ENCODE measurements around the gene LRP5. TPM values are rescaled to one million over a fixed set of nuclear protein-coding genes. Genes with fewer than 3 reads are reported as not detected.

The LRP5 gene
- total RNA-seq, 2 experiments from 2014 or later = 2.0 to 2.9 TPM

GRCh38 chr11:68403831-68404230, 91.4 kb downstream of the LRP5 start:
- no peaks in the 10 kb centered on the region for H3K36me3 ChIP-seq (ENCODE audit: insufficient read depth, low read length)
- Mint-ChIP-seq H3K9me3 (no peaks in the 10 kb centered on the region), H3K4me1 (ENCODE audit: low read depth) (no peaks in the 10 kb centered on the region), H3K4me3 (no peak overlapping the region), H3K27ac (no peak overlapping the region), H3K27me3 (no peaks in the 10 kb centered on the region), H3K36me3 (ENCODE audit: low read depth) (no peaks in the 10 kb centered on the region)
- H3K4me1 ChIP-seq (ENCODE audit: insufficient read depth, low read length) = no peaks in the 10 kb centered on the region
- TF ChIP-seq CTCF (IDR thresholded peaks at IDR 0.05) = no peak
- DNase-seq = no peak
- no peaks in the 10 kb centered on the region for H3K27me3 ChIP-seq (ENCODE audit: control insufficient read depth in 1 of 2, insufficient read depth in 2 of 2, low read length in 2 of 2)
- no peak overlapping the region for H3K27ac ChIP-seq (ENCODE audit: low read depth in 1 of 2, low read length in 2 of 2)
- H3K4me3 ChIP-seq (ENCODE audit: low read length) = no peak overlapping the region
- intact Hi-C loops (cut with DNase I, micrococcal nuclease) = no loop called here
- ATAC-seq (ENCODE audit: poor library complexity) = no peak
- ChIA-PET POLR2A (no interaction called here), CTCF (no interaction called here)
- H3K9me3 ChIP-seq (ENCODE audit: control insufficient read depth in 1 of 2, insufficient read depth in 1 of 2, low read length in 2 of 2) = peaks cover 0 to 5% of the 10 kb centered on the region in 2 experiments

- H3K27ac ChIP-seq (ENCODE audit: low read depth in 1 of 2, low read length in 2 of 2) = no peak overlapping the region
- no peak overlapping the region for H3K4me3 Mint-ChIP-seq
- H3K4me1 Mint-ChIP-seq (ENCODE audit: low read depth) = no peaks in the 10 kb centered on the region
- no peak for TF ChIP-seq CTCF (IDR thresholded peaks at IDR 0.05)
- ATAC-seq (ENCODE audit: poor library complexity) (no peak), DNase-seq (no peak)
- ChIA-PET POLR2A (no interaction called here), CTCF (no interaction called here)
- H3K9me3 ChIP-seq (ENCODE audit: control insufficient read depth in 1 of 2, insufficient read depth in 1 of 2, low read length in 2 of 2) = peaks cover 0 to 5% of the 10 kb centered on the region in 2 experiments
- no peaks in the 10 kb centered on the region for H3K27me3 ChIP-seq (ENCODE audit: control insufficient read depth in 1 of 2, insufficient read depth in 2 of 2, low read length in 2 of 2)
- no peaks in the 10 kb centered on the region for H3K36me3 Mint-ChIP-seq (ENCODE audit: low read depth)
- intact Hi-C loops (cut with DNase I, micrococcal nuclease) = no loop called here
- no peak overlapping the region for H3K4me3 ChIP-seq (ENCODE audit: low read length)
- no peaks in the 10 kb centered on the region for H3K36me3 ChIP-seq (ENCODE audit: insufficient read depth, low read length)
- no peak overlapping the region for H3K27ac Mint-ChIP-seq
- no peaks in the 10 kb centered on the region for H3K27me3 Mint-ChIP-seq
- no peaks in the 10 kb centered on the region for H3K4me1 ChIP-seq (ENCODE audit: insufficient read depth, low read length)
- H3K9me3 Mint-ChIP-seq = no peaks in the 10 kb centered on the region
These were observed 94.2 kb downstream of the LRP5 start for GRCh38 chr11:68406324-68407313.

GRCh38 chr11:68408512-68408911, 96.1 kb downstream of the LRP5 start:
- no peaks in the 10 kb centered on the region for H3K9me3 Mint-ChIP-seq
- intact Hi-C loops (cut with DNase I, micrococcal nuclease) = no loop called here
- no peaks in the 10 kb centered on the region for H3K4me1 Mint-ChIP-seq (ENCODE audit: low read depth)
- H3K27ac ChIP-seq (ENCODE audit: low read depth in 1 of 2, low read length in 2 of 2) = no peak overlapping the region
- TF ChIP-seq CTCF (IDR thresholded peaks at IDR 0.05) = no peak
- no peaks in the 10 kb centered on the region for H3K36me3 Mint-ChIP-seq (ENCODE audit: low read depth)
- H3K4me3 ChIP-seq (ENCODE audit: low read length) = no peak overlapping the region
- H3K27me3 ChIP-seq (ENCODE audit: control insufficient read depth in 1 of 2, insufficient read depth in 2 of 2, low read length in 2 of 2) = no peaks in the 10 kb centered on the region
- no peak for DNase-seq
- POLR2A ChIA-PET = no interaction called here
- H3K36me3 ChIP-seq (ENCODE audit: insufficient read depth, low read length) = no peaks in the 10 kb centered on the region
- ATAC-seq (ENCODE audit: poor library complexity) = no peak
- H3K27ac Mint-ChIP-seq = no peak overlapping the region
- CTCF ChIA-PET = interaction anchor here (0.7 kb wide), 1 partner anchor 49 kb away, joined by 5 read pairs; no protein-coding TSS in a partner anchor
- no peaks in the 10 kb centered on the region for H3K27me3 Mint-ChIP-seq
- no peaks in the 10 kb centered on the region for H3K9me3 ChIP-seq (ENCODE audit: control insufficient read depth in 1 of 2, insufficient read depth in 1 of 2, low read length in 2 of 2)
- H3K4me1 ChIP-seq (ENCODE audit: insufficient read depth, low read length) = no peaks in the 10 kb centered on the region
- H3K4me3 Mint-ChIP-seq = no peak overlapping the region
